Fibroblast of skin of back (primary cell): ENCODE results near the gene CA12.

Source experiments
- DNase-seq: peaks from one replicate; pipeline ENCODE4 v3.0.0-alpha.2; 2013

The CA12 gene

DNA sequence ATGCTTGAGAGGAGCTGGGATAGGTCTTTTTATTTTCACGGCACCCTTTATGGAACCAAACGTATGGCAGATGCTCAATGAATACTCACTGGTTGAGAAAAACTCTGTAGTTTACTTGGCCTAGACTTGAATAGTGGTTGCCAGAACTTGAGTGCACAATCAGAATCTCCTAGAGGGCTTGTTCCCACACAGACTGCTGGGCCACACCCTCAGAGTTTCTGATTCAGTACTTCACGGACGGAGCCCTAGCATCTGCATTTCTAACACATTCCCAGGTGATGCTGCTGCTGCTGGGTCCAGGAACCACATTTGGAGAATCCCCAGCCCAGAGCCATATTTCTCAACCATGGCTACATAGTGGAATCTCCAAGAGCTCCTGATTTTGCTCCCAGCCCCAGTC is 24.6 kb downstream of the CA12 start:
- no peak for DNase-seq

- no peak for DNase-seq
These were observed 26.6 kb downstream of the CA12 start for GRCh38 chr15:63354821-63355650.

GRCh38 chr15:63353887-63354286 is 27.8 kb downstream of the CA12 start:
- DNase-seq, result no peak

DNA sequence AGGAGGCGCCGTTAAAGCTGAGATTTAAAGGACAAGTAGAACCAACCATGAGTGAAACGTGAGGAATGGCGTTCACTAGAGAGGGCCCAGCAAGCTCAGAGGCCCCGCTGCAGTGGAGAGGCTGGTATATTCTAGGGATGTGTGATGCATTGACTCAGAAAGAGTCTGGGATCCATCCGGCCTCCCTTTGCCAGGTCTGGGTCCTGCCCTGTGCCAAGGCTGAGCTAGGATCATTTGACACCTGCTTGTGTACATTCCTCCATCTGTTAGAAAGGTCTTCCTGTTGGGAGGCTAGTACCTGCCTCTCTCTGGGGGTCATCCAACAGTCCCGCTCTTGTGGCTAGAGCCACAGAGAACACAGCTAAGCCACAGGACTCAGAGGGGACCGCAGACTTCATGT is 28.4 kb downstream of the CA12 start:
- no peak for DNase-seq

GRCh38 chr15:63352808-63353207 is 28.8 kb downstream of the CA12 start:
- no peak for DNase-seq

DNA sequence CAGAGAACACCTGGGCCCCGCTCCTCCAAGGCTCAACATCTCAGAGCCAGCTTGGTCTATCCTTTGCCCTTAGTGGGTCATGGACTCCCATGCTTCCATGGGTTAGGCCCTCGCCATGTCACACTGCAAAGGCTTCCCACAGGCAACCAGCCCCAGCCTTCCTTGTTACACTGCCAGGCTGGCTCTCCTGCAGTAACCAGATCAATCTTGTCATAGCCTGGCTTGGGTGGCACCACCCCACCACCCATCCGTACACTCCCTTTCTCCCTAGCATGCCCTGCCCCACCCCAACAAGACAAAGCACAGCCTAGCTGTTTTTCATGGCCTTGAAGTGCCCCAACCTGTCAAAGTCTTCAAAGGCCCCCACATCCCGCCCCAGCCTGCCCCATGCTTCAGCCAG is 30.5 kb downstream of the CA12 start:
- no peak for DNase-seq

DNA sequence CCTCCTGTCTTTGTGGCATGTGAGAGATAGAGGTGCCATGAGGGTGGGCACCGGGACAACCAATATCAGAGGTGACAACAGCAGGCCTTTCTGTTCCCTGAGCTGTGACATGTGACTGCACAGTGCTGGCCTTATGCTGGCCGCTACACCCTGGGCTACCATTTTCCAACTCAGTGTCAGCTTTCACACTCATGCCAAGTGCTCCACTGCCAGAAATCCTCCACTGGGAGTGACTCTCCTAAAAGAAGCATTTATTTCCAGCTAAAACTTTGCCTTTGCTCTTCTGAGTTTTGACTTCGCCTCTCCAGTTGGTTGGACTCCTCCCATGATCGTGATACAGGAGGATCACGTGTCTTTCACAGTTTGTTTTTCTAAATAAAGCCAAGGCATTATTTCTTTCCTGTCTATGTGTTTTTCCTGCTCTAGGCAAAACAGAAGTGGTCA is 31.4 kb downstream of the CA12 start:
- no peak for DNase-seq

- no peak for DNase-seq
These were observed 32.0 kb downstream of the CA12 start for GRCh38 chr15:63349621-63350020.

GRCh38 chr15:63349156-63349555 is 32.5 kb downstream of the CA12 start:
- no peak for DNase-seq

- DNase-seq, result peak; percentile 83
These were observed 33.3 kb downstream of the CA12 start for GRCh38 chr15:63348392-63348791.

- DNase-seq, result peak; percentile 36
These were observed 34.4 kb downstream of the CA12 start for GRCh38 chr15:63347074-63347857.

DNA sequence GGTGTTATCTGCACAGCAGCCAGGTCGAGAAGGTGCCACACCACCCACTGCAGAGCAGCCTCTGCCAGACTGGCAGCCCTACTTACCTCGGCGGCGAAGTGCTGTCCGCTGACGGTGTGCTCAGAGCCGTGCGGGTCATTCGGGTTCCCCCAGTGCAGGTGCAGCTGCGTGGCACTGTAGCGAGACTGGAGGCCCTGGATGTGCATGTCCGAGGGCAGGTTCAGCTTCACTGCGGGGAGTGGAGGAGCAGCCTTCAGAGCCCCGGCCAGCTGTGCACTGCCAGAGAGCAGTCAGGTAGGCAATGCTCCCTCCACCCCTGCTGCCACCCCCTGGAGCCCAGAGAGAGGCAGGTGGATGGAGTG is 36.3 kb downstream of the CA12 start:
- no peak for DNase-seq

GRCh38 chr15:63344731-63345390 is 36.8 kb downstream of the CA12 start:
- peak; percentile 62 for DNase-seq

DNA sequence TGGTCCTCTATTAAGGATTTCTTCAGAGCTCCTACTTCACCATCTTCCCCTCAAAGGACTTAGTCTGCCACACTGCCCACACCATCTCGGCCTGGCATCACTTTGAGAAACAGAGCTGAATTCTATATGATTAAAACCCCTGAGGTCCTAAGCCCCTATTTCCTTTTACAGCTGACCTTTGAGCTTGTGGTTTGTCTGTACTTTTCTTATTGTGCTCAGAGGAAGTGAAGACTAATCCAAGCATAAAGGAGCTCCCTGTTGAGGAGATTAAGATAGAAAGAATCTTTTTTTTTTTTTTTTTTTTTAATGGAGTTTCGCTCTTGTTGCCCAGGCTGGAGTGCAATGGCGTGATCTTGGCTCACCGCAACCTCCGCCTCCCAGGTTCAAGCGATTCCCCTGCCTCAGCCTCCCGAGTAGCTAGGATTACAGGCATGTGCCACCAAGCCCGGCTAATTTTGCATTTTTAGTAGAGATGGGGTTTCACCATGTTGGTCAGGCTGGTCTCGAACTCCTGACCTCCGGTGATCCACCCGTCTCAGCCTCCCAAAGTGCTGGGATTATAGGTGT is 38.6 kb downstream of the CA12 start:
- DNase-seq, result peak; percentile 20

GRCh38 chr15:63341898-63342297 is 39.7 kb downstream of the CA12 start:
- DNase-seq, result no peak

DNA sequence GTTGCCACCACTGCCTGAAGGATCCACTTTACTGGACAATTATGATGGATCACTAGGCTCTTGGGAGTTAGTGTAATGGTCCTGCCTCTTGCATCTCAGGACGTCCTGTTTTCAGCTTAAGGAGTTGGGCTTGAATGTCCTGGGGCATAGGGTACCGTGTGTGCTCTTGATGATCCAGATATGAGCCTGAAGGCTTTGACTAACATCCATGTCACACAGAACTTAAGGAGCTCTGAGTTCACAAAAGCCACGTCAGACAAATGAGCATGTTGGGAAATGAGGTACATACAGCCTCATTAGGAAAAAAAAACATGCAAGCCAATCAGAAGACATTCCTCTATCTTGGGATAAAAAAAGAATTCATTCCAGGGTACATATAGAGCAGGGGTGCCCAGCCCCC is 40.8 kb downstream of the CA12 start:
- DNase-seq, result no peak

DNA sequence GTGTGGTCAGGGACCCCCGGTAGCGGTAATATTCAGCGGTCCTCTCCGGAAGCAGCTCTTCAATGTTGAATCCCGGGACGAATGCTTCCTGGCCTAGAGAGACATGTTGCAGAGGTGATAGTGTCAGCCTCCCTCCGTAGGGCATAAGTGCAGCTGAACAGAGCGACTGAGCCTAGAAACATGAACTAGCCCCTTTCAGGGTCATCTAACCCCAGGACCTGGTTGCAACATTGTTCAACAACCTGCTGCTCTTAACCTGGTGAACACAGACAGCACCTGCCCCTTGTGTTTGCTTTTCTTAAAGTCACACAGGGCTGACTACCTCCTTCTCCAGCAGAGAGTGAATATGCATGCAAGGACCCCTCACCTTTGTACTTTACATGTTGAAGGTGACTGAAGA is 41.3 kb downstream of the CA12 start:
- DNase-seq, result no peak

DNA sequence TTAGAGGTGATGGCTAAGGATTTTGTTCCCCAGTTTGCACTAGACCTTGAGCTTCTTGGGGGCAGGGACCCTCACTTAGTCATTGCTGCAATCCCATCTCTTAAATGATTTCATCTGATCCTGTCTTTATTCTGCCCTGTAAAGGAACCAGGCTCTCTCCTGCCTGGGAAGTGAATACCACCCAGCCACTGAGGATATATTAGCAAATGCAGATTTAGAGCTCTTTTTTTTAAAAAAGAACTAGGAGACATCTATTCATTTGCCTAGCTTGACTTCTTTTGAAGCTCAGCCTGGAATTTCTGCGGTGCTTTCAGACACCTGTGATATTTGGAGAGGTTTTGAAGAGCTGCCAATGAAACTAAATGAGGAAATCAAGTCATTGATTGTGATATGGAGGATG is 41.8 kb downstream of the CA12 start:
- no peak for DNase-seq

DNA sequence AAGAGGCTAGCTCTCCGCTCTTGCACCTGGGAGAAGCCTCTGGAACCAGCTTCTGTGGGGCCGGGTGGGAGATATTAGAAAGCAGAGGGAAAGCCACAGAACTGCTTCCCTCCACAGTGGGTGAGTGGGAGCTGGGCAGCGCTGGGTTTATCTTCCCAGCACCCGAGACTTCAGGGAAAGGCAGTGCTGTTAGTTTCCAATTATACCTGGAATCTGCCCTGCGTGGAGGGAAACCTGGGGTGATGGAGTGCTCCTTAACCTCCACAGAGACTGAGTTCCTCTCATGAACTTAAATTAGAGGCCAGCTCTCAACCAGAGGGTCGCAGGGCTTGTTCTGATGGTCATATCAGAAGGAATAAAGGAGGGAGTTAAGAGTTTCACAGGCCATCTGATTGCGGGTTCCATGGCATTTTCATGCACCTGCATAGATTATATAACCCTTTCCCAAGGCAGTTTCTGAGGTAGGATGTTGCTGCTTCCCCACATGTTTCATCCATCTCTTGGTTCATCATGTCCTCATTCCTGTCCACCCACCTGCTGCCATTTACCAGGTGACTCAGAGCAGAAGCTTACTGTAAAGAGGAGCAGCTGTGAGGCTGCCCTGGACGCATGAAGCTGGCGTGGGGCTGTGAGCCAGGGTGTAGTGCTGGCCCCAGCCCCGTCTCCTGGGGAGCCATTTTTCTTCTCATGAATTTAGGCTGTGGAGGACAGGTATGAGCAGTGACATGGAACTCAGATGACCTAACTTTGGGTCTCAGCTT is 42.5 kb downstream of the CA12 start:
- DNase-seq, result no peak

GRCh38 chr15:63338170-63338569 is 43.5 kb downstream of the CA12 start:
- DNase-seq, result peak; percentile 34

DNA sequence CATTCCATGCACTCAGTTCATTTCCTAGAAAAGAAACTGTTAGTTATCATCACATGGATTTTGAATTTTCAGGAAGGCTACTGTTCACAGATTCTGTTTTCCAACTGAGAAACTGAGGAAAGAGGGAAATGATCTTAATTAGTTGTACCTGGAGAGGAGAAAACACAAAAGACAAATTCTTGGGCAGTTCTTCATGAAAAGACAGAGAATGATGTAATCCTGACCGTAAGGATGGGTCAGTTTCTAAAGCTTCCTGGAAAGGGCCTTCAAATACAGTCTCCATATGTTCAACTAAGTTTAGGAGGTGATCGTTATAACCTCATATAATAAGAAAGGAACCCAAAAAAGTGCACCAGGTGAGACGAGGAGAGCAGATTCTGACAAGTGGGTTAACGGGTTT is 44.6 kb downstream of the CA12 start:
- DNase-seq, result no peak

DNA sequence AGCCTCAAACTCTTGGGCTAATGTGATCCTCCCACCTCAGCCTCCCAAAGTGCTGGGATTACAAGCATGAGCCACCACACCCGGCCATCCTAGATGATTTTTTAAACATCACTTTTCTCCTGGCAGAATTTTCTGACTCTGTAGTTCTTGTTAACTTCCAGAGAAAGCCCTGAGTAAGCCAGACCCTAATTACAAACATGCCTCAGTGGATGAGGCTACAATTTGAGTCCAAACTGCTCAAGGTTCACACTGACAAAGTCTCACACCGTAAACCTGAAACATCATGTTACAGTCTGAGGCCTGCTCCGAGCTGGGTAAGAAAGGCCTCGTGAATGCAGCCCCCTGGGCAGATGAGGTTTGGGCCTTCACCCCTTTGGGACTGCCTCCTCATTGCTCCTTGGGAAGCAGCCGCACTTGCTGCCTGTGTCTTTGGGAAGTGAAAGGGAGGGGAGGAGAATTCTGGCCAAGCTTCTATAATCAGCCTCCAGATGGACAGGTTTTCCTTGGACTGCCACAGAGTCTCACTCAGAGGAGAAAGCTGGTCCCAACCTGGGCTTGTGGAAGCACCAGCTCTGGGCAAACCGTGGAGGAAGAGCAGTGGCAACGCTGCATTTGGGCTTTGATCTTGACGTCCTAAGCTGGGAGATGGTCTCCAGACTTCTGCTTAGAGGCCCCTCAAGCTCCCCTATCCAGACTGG is 46.0 kb downstream of the CA12 start:
- DNase-seq, result no peak
